Measurements from ENCODE around the gene CTXN1.

- TF ChIP-seq, protein P1, sequence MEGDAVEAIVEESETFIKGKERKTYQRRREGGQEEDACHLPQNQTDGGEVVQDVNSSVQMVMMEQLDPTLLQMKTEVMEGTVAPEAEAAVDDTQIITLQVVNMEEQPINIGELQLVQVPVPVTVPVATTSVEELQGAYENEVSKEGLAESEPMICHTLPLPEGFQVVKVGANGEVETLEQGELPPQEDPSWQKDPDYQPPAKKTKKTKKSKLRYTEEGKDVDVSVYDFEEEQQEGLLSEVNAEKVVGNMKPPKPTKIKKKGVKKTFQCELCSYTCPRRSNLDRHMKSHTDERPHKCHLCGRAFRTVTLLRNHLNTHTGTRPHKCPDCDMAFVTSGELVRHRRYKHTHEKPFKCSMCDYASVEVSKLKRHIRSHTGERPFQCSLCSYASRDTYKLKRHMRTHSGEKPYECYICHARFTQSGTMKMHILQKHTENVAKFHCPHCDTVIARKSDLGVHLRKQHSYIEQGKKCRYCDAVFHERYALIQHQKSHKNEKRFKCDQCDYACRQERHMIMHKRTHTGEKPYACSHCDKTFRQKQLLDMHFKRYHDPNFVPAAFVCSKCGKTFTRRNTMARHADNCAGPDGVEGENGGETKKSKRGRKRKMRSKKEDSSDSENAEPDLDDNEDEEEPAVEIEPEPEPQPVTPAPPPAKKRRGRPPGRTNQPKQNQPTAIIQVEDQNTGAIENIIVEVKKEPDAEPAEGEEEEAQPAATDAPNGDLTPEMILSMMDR (IDR thresholded peaks at IDR 0.05; ENCODE audit: insufficient read depth, low read depth, low read length), result no peak
- TF ChIP-seq EZH2 (IDR thresholded peaks at IDR 0.05; ENCODE audit: insufficient read depth, low read length), result no peak
These were observed 6.5 kb upstream of the CTXN1 start for GRCh38 chr19:7932276-7932929.
